HG03354 (cell line): Measurements from ENCODE around the gene NPFFR1.
"Not testable (repeated sequence)": the region's sequence is repeated elsewhere in the genome, so short reads cannot be mapped to it uniquely, and the experiment has no call there.

Experiments
- ATAC-seq: cut with Tn5 transposase; IDR thresholded peaks from one replicate; pipeline ENCODE4 v1.9.1; 2021; ENCODE audit warnings: mild to moderate bottlenecking; ENCODE audit not compliant: unreplicated experiment, poor library complexity, severe bottlenecking

The NPFFR1 gene

DNA sequence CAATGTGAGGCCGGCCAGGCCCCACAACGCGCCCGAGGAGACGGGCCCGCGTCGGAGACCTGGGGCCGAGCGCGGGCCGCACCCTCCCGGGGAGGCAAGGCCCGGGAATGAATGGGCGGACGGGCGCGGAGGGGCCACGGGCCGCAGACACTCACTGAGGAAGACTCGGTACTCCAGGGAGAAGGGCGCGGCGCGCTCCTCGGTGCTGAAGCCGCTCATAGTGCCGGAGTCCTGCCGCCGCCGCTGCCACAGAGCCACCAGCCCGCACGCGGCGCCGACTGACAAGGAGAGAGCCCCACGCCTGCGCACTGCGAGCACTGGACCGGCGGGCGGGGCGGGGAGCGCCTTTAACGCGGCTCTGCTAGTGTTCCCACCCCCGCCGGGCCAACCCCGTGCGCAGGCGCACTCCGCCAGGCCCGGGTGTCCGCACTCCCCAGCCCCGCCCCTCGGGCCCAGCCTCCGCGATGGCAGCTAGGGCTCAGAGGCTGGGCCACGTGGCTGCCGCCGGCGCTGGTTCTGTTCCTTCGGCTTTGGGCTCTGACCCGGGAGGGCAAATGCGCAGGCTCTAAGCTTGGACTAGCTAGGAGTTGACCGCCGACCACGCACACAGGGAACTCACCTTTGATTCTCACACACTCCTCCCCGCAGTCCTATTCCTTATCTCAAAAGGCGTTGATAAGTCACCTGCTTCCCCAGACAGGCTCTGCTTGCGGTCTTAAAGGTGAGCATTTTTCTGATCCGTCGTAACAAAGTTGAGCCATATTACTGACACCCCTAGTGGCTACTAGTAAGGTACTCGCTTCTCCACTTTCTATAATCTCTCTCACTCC is 50.5 kb downstream of the NPFFR1 start, which contains the start of gene PPA1:
Gene PPA1, minus strand, starts transcription at position 321 of the 830 bp plus-strand sequence. Its CDS starts 102 bp downstream, at position 219.
- ATAC-seq = peak; percentile 90

DNA sequence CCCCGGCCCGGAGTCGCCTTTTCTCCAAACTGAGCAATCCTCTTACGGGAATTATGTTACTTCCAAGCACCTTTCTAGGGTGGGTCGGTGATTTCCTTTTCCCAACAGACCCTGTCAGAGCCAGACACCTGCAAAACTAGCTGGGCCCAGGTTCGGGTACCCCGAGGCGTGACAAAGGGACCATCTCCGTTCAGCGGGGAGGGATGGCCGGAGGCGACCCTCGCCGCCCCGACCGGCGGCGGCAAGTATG is 51.0 kb downstream of the NPFFR1 start:
- no peak for ATAC-seq

DNA sequence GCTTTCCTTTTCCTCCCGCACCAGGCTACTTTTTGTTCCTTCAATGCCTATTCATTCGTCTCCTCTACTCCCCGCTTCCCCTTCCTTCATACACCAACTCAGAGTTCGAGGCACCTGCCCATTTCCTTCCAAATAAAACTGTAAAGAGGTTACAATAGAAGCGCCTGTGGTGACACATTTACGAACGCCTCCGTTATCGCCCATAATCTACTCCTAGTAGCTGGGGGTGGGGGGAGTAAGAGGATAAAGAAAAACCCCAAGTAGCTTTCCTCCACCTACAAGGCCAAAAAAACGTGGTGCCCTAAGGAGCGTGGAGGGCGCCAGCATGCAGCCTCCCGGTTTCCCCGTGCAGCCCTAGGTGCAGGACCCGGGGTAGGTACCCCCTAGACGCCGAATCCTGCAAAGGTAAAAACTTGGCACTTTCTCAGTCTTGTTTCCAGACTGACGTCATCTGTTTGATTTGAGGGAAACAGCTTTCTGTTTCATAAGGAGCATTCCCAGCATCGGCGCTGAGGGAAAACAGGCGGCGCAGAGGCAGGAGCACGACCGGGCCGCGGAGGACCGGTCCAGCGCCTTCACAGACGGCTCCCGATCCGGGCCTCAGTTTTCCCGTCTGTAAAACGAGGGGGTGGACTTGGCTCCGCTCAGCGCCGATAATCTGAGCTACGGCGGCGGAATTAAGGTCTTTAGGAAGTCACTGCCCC is 51.5 kb downstream of the NPFFR1 start:
- no peak for ATAC-seq

DNA sequence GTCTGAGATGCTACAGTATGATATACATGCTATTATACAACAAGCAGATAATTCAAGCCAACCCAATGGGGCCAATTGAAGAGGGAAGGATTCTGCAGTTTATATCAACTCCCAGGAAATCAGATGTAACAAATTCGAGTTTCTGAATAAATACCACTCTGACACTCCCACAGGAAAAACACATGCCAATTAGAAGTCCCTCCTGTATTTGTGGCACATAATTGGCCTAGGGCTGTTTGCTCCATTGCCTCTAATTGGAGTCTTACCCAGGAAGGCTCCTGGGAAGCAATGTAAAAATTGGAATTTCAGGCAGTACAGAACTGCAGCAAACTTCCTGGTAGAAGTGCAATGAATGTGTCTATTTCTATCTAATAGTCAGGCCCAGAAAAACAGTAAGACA is 55.3 kb downstream of the NPFFR1 start:
- ATAC-seq = no peak

DNA sequence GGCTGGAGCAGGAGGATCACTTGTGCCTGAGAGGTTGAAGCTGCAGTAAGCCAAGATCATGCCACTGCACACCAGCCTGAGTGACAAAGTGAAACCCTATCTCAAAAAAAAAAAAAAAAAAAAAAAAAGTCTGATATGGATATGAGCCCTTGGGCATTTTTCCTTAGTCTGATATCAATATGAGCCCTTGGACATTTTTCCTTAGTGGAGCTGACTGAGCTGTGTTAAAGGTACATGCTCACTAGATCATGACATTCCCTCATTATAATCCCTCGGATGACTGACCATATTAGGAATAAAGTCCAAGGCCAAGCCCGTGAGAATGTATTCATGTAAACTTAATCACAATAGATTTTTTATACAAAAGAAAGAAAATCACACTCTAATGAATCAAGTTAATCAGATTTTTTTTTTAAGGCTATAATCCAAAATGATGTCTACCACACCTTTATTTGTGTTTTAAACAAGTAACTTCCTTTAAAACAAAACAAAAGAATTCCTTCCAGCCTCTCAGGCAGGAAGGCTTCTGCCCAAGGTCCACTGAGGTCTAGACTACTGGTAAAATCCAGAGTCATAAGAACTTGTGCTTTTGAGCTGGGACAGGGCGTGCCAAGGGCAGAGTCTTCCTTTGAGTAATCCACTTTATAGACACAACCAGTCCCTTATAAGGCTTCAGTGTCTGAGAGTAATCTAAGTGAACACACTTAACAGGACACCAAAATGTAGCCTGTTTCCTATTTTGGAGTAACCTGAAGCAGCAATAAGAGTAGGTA is 56.1 kb downstream of the NPFFR1 start:
- ATAC-seq = no peak

DNA sequence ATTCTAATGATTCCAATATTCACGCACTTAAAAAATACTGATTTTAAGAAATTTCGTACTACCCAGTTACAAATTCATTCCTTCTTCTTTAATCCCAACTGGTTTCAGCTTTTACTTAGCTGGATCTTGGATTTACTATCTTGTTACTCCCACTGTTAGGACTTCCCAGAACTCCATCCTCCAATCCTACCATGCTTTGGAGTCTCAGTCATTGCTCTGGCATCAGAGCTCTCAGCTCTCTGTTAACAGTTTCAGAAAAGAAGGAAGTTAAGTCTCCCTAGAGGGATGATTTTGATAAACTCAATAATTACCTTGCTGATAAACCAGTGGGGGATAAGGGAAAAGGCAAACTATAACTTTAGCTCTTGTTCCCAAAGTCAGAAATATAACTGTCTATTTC is 60.1 kb downstream of the NPFFR1 start:
- ATAC-seq = no peak

DNA sequence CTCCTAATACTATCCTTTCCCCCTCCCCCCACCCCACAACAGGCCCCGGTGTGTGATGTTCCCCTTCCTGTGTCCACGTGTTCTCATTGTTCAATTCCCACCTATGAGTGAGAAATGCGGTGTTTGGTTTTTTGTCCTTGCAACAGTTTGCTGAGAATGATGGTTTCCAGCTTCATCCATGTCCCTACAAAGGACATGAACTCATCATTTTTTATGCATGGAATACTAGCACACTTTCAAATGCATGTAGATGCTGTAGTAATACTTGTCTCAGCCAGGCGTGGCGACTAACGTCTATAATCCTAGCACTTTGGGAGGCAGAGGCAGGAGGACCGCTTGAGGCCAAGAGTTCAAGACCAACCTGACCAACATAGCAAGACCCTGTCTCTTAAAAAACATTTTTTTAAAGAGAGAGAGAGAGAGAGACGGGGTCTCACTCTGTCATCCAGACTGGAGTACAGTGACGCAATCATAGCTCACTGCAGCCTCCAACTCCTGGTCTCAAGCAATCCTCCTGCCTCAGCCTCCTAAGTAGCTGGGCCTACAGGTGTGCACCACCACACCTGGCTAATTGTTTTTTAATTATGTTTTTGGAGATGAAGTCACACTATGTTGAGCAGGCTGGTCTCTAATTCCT is 60.9 kb downstream of the NPFFR1 start:
- not testable (repeated sequence) for ATAC-seq

DNA sequence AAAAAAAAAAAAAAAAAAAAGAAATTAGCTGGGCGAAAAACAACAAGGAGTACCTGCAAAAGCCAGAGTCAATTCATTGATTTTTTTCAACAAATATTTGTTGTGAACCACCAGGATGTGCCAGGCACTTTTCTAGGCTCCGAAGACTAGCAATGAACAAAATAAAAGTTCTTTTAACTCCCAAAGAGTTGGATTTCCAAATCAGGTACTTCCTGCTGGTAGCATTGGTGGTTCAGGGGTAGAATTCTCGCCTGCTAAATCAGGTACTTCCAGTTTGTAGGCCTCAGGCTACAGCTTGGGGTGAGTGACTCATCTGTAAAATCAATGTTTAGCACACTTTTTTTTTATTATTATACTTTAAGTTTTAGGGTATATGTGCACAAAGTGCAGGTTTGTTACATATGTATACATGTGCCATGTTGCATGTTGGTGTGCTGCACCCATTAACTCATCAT is 61.4 kb downstream of the NPFFR1 start:
- ATAC-seq = no peak

DNA sequence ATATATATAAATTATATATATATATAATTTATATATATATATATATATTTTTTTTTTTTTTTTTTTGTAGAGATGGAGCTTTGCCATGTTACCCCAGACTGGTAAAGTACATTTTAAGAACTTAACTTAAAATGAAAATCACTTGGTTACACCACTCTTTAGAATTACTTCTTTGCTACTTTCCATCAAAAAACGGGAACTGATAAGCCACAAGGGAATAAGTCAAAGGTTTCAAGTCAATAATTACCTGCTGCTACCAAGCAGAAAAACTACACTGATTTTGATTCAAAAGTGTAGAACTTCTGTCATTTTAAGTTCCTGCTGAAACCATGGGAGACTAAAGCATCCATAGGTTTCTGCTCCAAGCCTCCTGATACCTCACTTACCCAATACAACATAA is 62.8 kb downstream of the NPFFR1 start:
- ATAC-seq = no peak

DNA sequence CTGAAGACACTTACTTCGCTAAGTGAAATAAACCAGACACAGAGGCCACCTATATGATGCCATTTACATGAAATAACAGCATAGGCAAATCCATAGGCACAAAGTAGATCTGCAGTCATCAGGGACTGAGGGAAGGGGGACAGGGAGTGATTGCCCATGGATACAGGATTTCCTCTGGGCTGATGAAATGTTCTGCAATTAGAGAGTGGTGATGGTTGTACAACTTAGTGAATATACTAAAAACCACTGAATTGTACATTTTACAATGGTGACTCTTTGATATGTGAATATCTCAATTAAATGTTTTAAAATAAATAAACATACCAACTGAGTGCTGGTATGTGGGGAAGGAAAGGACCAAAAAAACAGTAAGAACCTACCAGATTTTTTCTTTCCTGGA is 70.9 kb downstream of the NPFFR1 start:
- no peak for ATAC-seq

DNA sequence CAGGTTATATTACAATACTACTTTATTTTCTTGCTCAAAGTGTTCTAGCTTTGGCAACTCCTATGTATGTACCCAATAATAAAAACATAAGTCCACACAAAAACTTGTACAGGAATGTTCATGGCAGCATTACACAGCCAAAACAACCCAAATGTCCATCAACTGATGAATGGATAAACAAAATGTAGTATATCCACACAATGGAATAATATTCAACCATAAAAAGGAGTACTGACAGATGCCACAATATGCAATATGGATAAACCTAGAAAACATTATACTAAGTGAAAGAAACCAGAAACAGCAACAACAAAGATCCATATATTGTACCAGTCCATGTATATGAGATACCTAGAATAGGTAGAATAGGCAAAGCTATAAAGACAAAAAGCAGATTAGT is 71.5 kb downstream of the NPFFR1 start:
- no peak for ATAC-seq

DNA sequence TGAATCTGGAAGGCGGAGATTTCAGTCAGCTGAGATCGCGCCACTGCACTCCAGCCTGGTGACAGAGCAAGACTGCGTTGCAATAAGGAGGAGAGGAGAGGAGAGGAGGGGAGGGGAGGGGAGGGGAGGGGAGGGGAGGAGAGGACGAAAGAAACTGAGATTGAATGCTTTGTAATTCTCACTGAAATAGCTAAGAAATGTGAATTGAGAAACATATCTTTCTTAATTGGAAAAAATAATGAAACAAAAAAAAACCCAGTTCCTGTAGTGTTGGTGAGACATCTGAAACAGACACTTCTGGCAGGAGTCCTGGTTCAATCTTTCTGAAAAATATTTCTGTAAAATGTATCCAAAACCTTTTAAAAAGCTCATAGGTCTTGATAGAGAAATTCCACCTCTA is 77.0 kb downstream of the NPFFR1 start:
- ATAC-seq = no peak

DNA sequence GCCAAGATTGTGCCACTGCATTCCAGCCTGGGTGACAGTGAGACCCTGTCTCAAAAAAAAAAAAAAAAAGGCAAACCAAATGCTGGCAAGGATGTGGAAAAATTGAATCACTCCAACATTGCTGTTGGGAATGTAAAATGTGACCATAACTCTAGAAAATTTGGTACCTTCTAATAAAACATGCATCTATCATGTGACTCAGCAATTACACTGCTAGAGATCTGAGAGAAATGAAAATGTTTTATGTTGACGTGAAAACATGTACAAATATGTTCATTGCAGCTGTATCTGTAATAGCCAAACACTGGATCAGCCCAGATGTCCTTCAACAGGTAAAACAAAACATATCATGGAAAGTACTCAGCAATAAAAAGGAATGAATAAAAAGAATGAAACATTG is 82.7 kb downstream of the NPFFR1 start:
- ATAC-seq = no peak

DNA sequence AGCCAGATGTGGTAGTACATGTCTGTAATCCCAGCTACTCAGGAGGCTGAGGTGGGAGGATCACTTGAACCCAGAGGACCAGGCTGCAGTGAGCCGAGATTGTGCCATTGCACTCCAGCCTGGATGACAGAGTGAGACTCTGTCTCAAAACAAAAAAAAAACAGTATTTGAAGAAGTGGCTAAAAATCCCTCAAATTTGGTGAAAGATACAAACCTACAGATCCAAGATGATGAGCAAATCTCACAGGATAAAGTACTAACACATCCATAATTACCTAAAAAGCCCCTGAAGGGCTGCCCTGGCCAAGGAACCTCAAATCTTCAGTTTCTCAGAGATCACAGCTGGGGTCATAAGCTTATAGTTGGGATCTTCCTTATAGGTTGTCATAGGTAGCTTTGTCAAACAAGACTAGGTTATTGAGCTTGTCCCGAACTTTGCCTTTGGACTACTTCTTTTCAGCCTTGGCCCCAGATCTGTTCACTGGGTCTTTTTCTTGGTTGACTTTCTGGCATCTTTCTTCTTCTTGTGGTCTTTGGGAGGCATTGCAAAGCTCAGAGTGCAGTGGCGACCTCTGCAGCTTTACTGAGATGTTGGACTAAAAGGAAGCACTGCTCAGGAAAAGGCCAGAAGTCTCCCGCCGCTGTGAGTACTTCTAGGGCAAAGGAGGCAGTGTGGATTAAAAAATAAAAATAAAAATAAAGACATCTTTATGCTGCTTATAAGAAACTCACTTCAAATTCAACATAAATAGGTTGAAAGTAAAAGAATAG is 84.9 kb downstream of the NPFFR1 start:
- no peak for ATAC-seq
